ENCODE data around the gene ZNF281. TPM values are rescaled to one million over a fixed set of nuclear protein-coding genes. Genes with fewer than 3 reads are reported as not detected.

Gene ZNF281
- total and polyA plus RNA-seq, 4 donors, result 4.9 to 18.4 (median 13.1) TPM

DNA sequence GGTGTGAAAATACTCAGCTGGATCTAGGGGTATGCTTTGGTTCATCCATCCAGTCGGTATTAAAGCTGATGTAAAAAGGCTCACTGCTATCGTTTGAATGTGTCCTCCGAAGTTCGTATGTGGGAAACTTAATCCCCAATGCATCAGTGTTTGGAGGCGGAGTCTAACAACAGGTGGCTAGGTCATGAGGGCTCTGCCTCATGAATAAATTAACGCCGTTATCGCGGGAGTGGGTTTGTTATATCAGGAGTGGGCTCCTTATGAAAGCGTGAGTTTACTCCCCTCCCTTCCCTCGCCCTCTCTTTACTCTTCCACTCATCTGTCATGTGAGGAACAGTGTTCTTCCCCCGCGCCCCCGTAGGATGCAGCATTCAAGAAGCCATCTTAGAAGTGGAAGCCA lies 48.9 kb upstream of the ZNF281 start:
- 96% methylated on average over 14 of the region's 14 CpGs for WGBS
- no peak for TF ChIP-seq FOXA1 (IDR thresholded peaks at IDR 0.05)
- no peak for TF ChIP-seq YY1 (IDR thresholded peaks at IDR 0.05)
- no peak for TF ChIP-seq JUND (IDR thresholded peaks at IDR 0.05)
- no peak for TF ChIP-seq NR2F2 (IDR thresholded peaks at IDR 0.05)
- TF ChIP-seq HNF4G (IDR thresholded peaks at IDR 0.05), result no peak
- TF ChIP-seq SP1 (IDR thresholded peaks at IDR 0.05), result no peak
- TF ChIP-seq, protein P1, sequence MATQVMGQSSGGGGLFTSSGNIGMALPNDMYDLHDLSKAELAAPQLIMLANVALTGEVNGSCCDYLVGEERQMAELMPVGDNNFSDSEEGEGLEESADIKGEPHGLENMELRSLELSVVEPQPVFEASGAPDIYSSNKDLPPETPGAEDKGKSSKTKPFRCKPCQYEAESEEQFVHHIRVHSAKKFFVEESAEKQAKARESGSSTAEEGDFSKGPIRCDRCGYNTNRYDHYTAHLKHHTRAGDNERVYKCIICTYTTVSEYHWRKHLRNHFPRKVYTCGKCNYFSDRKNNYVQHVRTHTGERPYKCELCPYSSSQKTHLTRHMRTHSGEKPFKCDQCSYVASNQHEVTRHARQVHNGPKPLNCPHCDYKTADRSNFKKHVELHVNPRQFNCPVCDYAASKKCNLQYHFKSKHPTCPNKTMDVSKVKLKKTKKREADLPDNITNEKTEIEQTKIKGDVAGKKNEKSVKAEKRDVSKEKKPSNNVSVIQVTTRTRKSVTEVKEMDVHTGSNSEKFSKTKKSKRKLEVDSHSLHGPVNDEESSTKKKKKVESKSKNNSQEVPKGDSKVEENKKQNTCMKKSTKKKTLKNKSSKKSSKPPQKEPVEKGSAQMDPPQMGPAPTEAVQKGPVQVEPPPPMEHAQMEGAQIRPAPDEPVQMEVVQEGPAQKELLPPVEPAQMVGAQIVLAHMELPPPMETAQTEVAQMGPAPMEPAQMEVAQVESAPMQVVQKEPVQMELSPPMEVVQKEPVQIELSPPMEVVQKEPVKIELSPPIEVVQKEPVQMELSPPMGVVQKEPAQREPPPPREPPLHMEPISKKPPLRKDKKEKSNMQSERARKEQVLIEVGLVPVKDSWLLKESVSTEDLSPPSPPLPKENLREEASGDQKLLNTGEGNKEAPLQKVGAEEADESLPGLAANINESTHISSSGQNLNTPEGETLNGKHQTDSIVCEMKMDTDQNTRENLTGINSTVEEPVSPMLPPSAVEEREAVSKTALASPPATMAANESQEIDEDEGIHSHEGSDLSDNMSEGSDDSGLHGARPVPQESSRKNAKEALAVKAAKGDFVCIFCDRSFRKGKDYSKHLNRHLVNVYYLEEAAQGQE (IDR thresholded peaks at IDR 0.05), result no peak
- TF ChIP-seq EGR1 (IDR thresholded peaks at IDR 0.05; ENCODE audit: low read depth in 2 of 2), result no peak
- TF ChIP-seq, protein P2, sequence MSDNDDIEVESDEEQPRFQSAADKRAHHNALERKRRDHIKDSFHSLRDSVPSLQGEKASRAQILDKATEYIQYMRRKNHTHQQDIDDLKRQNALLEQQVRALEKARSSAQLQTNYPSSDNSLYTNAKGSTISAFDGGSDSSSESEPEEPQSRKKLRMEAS (IDR thresholded peaks at IDR 0.05), result no peak
- no peak for TF ChIP-seq FOXA2 (IDR thresholded peaks at IDR 0.05)
- TF ChIP-seq, protein P3, sequence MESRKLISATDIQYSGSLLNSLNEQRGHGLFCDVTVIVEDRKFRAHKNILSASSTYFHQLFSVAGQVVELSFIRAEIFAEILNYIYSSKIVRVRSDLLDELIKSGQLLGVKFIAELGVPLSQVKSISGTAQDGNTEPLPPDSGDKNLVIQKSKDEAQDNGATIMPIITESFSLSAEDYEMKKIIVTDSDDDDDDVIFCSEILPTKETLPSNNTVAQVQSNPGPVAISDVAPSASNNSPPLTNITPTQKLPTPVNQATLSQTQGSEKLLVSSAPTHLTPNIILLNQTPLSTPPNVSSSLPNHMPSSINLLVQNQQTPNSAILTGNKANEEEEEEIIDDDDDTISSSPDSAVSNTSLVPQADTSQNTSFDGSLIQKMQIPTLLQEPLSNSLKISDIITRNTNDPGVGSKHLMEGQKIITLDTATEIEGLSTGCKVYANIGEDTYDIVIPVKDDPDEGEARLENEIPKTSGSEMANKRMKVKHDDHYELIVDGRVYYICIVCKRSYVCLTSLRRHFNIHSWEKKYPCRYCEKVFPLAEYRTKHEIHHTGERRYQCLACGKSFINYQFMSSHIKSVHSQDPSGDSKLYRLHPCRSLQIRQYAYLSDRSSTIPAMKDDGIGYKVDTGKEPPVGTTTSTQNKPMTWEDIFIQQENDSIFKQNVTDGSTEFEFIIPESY (IDR thresholded peaks at IDR 0.05), result no peak
- TF ChIP-seq, protein P4, sequence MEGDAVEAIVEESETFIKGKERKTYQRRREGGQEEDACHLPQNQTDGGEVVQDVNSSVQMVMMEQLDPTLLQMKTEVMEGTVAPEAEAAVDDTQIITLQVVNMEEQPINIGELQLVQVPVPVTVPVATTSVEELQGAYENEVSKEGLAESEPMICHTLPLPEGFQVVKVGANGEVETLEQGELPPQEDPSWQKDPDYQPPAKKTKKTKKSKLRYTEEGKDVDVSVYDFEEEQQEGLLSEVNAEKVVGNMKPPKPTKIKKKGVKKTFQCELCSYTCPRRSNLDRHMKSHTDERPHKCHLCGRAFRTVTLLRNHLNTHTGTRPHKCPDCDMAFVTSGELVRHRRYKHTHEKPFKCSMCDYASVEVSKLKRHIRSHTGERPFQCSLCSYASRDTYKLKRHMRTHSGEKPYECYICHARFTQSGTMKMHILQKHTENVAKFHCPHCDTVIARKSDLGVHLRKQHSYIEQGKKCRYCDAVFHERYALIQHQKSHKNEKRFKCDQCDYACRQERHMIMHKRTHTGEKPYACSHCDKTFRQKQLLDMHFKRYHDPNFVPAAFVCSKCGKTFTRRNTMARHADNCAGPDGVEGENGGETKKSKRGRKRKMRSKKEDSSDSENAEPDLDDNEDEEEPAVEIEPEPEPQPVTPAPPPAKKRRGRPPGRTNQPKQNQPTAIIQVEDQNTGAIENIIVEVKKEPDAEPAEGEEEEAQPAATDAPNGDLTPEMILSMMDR (IDR thresholded peaks at IDR 0.05; ENCODE audit: low read depth, low read length, missing input control), result no peak
- TF ChIP-seq TAF1 (conservative IDR thresholded peaks at IDR 0.05), result no peak
- no peak for TF ChIP-seq HNF4A (conservative IDR thresholded peaks at IDR 0.05)
- Histone ChIP-seq H3K27me3 (ENCODE audit: control insufficient read depth in 4 of 4, insufficient read depth in 4 of 4, low read length in 3 of 4) (no peaks in the 10 kb centered on the region), H3K9me3 (ENCODE audit: control insufficient read depth in 4 of 4, low read length in 3 of 4) (no peaks in the 10 kb centered on the region), H3K9ac (ENCODE audit: low read depth in 1 of 2, low read length in 2 of 2) (no peak overlapping the region), H3K4me1 (ENCODE audit: control insufficient read depth in 4 of 4, insufficient read depth in 4 of 4, low read length in 3 of 4) (no peaks in the 10 kb centered on the region), H3K36me3 (ENCODE audit: control insufficient read depth in 4 of 4, insufficient read depth in 3 of 4, low read depth in 1 of 4, low read length in 3 of 4) (no peaks in the 10 kb centered on the region), H3K27ac (ENCODE audit: low read depth in 1 of 2, low read length in 2 of 2) (no peak overlapping the region), H3K4me3 (ENCODE audit: low read depth in 1 of 3, low read length in 3 of 3) (no peak overlapping the region)
- no peak for DNase-seq (ENCODE audit: low spot score)

DNA sequence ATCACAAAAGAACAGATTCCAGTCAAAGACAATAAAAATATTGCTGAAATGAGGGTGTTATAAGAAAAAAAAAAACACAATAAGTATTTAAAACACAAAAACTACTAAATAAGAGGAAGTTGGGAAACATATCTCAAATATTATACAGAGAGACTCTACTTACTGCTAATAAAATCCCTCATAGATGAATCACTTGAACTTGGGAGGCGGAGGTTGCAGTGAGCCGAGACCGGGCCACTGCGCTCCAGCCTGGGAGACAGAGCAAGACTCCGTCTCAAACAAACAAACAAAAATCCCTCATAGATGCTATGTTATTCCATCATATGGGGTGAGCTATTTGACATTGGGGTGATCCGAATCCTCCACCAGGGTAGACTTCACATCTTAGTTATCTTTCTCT lies 48.0 kb upstream of the ZNF281 start:
- no peak overlapping the region for H3K9ac ChIP-seq (ENCODE audit: low read depth in 1 of 2, low read length in 2 of 2)
- no peaks in the 10 kb centered on the region for H3K27me3 ChIP-seq (ENCODE audit: control insufficient read depth in 4 of 4, insufficient read depth in 4 of 4, low read length in 3 of 4)
- 97% methylated on average over 6 of the region's 6 CpGs for WGBS
- H3K27ac ChIP-seq (ENCODE audit: low read depth in 1 of 2, low read length in 2 of 2), result no peak overlapping the region
- H3K9me3 ChIP-seq (ENCODE audit: control insufficient read depth in 4 of 4, low read length in 3 of 4), result no peaks in the 10 kb centered on the region
- no peak for TF ChIP-seq JUND (IDR thresholded peaks at IDR 0.05)
- TF ChIP-seq EGR1 (IDR thresholded peaks at IDR 0.05; ENCODE audit: low read depth in 2 of 2), result no peak
- no peak for TF ChIP-seq RAD21 (IDR thresholded peaks at IDR 0.05)
- TF ChIP-seq NR2F2 (IDR thresholded peaks at IDR 0.05), result no peak
- TF ChIP-seq, protein P3 (IDR thresholded peaks at IDR 0.05), result no peak
- TF ChIP-seq RXRA (IDR thresholded peaks at IDR 0.05), result no peak
- no peak for TF ChIP-seq YY1 (IDR thresholded peaks at IDR 0.05)
- TF ChIP-seq GABPA (IDR thresholded peaks at IDR 0.05 in 1 of 2, conservative IDR thresholded peaks at IDR 0.05 in 1 of 2), result no peak
- TF ChIP-seq TAF1 (conservative IDR thresholded peaks at IDR 0.05), result no peak
- TF ChIP-seq, protein P2 (IDR thresholded peaks at IDR 0.05), result no peak
- TF ChIP-seq HNF4A (conservative IDR thresholded peaks at IDR 0.05), result no peak
- TF ChIP-seq FOXA1 (IDR thresholded peaks at IDR 0.05), result no peak
- TF ChIP-seq SP1 (IDR thresholded peaks at IDR 0.05), result no peak
- no peak overlapping the region for H3K4me3 ChIP-seq (ENCODE audit: low read depth in 1 of 3, low read length in 3 of 3)
- DNase-seq (ENCODE audit: low spot score), result no peak
- H3K4me1 ChIP-seq (ENCODE audit: control insufficient read depth in 4 of 4, insufficient read depth in 4 of 4, low read length in 3 of 4), result no peaks in the 10 kb centered on the region
- no peaks in the 10 kb centered on the region for H3K36me3 ChIP-seq (ENCODE audit: control insufficient read depth in 4 of 4, insufficient read depth in 3 of 4, low read depth in 1 of 4, low read length in 3 of 4)

Measured in liver (tissue), 9 donors.